ENCODE results near the gene LTBP2.
A peak's percentile ranks its signal among the peaks of the same experiment; 100 is the strongest.

LTBP2 gene

DNA sequence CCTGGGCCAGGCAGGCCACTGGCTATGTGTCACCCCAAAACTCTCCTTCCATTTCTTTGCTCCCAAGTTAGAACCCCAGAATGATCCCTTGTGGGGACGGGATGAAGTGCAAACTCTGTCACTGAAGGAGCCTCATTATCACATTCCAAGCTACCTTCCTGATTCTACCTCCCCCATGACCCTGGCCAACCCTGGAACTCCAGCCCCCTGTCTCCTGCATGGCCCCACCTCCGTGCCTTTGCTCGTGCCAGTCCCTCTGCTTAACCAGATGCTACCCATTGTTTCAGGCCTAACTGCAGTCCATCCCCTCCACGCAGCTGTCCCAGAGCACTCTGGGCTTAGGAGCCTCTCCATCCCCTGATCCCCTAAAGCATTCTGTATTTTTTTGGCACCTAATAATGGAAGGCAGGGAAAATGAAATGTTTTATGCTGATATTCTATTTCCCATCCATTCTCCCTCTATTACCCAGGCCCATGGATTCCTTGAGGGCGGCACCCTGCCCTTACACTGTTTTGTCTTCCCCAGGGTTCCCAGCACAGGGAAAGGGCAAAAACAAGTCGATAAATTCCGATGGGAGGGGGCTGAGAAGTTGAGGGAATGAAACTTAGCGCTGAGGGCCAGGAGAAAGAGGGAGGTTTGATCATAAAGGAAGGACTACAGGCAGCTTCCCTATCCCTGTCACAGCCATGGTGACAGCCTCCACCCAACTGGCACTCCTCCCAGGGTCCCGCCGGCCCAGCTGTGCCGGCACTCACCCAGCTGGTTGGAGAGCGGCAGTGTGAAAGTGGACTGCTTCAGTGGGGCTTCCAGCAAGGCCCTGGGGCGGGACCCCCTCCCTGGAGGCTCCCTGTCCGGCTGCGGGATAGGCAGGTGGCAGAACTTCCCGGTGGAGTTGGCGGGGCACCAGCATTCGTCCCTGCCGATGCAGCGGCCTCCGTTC, 60.3 kb downstream of the LTBP2 start:
- TF ChIP-seq, protein P1, sequence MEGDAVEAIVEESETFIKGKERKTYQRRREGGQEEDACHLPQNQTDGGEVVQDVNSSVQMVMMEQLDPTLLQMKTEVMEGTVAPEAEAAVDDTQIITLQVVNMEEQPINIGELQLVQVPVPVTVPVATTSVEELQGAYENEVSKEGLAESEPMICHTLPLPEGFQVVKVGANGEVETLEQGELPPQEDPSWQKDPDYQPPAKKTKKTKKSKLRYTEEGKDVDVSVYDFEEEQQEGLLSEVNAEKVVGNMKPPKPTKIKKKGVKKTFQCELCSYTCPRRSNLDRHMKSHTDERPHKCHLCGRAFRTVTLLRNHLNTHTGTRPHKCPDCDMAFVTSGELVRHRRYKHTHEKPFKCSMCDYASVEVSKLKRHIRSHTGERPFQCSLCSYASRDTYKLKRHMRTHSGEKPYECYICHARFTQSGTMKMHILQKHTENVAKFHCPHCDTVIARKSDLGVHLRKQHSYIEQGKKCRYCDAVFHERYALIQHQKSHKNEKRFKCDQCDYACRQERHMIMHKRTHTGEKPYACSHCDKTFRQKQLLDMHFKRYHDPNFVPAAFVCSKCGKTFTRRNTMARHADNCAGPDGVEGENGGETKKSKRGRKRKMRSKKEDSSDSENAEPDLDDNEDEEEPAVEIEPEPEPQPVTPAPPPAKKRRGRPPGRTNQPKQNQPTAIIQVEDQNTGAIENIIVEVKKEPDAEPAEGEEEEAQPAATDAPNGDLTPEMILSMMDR (IDR thresholded peaks at IDR 0.05; ENCODE audit: control insufficient read depth, insufficient read depth, low read depth, low read length, missing control alignments): no peak
- no peak for DNase-seq (ENCODE audit: low read depth)
- no peak overlapping the region for H3K4me3 ChIP-seq (ENCODE audit: control insufficient read depth, low read depth, low read length)

DNA sequence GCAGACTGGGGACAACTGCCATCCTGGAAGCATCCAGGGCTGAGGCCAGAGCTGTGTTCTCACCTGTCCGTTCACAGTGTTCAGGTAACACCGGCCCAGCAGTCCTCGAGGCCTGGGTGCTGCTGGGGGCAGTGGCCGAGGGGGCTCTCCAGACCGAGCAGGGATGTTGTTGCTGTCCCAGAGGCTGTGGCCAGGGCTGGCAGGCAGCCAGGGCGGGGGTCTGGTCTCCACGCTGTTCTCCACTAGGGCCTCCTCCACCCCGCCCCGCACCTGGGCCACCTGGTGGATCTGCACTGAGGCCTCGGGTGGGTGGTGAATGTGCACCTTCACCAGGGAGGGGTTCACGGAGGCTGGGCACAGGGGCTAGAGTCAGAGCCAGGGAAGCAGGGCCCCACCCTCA, 61.0 kb downstream of the LTBP2 start:
- DNase-seq (ENCODE audit: low read depth): no peak
- TF ChIP-seq, protein P1 (IDR thresholded peaks at IDR 0.05; ENCODE audit: control insufficient read depth, insufficient read depth, low read depth, low read length, missing control alignments): no peak
- no peak overlapping the region for H3K4me3 ChIP-seq (ENCODE audit: control insufficient read depth, low read depth, low read length)

DNA sequence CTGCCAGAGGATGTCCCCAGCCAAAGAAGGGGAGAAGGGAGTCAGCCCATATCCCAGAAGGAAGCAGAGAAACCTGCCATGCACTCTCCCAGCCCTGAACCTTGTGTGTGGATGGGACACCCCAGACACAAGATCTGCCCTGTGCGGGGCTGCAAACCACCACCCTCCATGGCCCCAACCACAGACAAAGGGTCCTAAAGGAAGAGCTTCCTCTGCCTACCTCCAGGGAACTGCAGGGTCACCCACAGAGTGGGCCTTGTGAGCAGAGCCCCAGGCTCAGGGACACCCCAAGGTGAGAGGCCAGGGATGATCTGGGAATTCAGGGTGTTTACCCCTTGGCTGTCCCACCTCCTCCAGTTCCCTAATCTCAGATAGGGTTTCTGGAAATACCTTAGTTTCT, 62.0 kb downstream of the LTBP2 start:
- DNase-seq (ENCODE audit: low read depth): no peak
- TF ChIP-seq, protein P1 (IDR thresholded peaks at IDR 0.05; ENCODE audit: control insufficient read depth, insufficient read depth, low read depth, low read length, missing control alignments): no peak
- H3K4me3 ChIP-seq (ENCODE audit: control insufficient read depth, low read depth, low read length): no peak overlapping the region

DNA sequence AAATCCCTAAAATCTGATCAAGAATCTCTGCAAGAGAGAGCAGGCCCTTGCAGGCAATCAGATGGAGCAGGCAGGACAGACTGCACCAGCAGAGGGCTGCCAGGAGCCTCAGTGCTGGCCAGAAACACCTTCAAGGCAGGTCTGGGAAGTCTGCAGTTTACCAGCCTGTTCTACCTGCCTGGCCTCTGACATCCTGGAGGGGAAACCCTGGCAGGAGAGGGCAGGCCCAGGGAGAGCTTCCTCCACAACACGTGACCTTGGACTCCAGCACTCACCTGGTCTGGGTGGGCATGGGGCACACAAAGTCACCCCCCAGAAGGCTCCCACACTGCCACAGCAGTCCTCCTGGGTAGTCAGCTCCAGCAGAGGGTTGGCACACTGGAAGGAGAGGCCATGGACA, 62.4 kb downstream of the LTBP2 start:
- DNase-seq (ENCODE audit: low read depth): no peak

DNA sequence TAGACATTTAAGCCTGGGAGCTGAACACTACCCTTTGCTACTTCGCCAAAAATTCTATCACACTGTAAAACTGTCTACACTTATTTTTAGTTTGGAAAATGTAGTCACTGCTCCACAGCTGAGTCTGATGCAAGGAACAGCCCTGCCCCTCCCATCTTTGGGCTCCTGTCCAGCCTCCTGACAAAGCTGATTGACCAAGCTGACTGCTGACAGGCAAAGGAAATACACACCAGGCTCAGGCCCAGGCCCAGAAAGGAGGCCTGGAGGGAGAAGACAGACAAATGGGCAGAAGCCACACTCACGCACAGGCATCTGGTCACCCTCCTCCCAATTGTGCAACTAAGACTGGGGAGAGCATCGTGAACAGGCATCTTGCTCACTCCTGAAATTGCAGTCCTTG, 63.2 kb downstream of the LTBP2 start:
- DNase-seq (ENCODE audit: low read depth): peak; percentile 78
- H3K4me3 ChIP-seq (ENCODE audit: control insufficient read depth, low read depth, low read length): no peak overlapping the region
- TF ChIP-seq, protein P1 (IDR thresholded peaks at IDR 0.05; ENCODE audit: control insufficient read depth, insufficient read depth, low read depth, low read length, missing control alignments): no peak

More for the DNA sequence above, 62.4 kb downstream of the LTBP2 start:
- H3K4me3 ChIP-seq (ENCODE audit: control insufficient read depth, low read depth, low read length): no peak overlapping the region
- TF ChIP-seq, protein P1 (IDR thresholded peaks at IDR 0.05; ENCODE audit: control insufficient read depth, insufficient read depth, low read depth, low read length, missing control alignments): peak; percentile 66

DNA sequence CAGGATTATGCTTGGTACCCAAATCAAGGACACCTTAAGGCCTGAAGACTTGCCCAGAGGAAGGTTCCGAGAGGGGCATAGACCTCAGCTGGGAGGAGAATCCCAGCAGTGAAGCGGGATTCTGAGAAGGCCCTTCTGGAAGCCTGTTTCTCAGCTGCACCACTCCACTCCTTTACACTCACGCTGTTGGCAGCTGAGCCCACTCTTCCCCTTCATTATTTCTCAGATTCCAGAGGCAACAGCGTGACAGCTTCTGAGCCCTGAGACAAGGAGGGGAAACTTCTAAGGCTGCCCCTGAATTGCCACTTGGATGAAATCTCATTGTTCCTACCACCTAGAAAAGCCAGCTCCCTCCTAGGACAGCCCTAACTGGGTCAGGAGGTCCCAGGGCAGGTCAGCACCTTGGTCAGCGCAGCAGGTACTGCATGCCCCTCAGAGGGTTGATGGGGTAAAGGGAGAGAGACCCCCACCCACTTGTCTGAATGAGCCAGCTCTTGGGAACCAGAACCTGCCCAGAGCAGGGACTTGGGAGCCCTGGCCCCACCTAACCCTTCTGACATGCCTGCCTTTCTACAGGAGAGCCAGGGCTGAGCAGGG, 64.6 kb downstream of the LTBP2 start:
- H3K4me3 ChIP-seq (ENCODE audit: control insufficient read depth, low read depth, low read length): no peak overlapping the region
- TF ChIP-seq, protein P1 (IDR thresholded peaks at IDR 0.05; ENCODE audit: control insufficient read depth, insufficient read depth, low read depth, low read length, missing control alignments): no peak
- no peak for DNase-seq (ENCODE audit: low read depth)
